GM18499 (cell line): ENCODE measurements around the gene DAZL.
"Not testable (repeated sequence)": the region's sequence is repeated elsewhere in the genome, so short reads cannot be mapped to it uniquely, and the experiment has no call there.

Experiments used
- ATAC-seq: cut with Tn5 transposase; IDR thresholded peaks from one replicate; pipeline ENCODE4 v1.9.1; 2021; ENCODE audit warnings: moderate number of reproducible peaks; ENCODE audit not compliant: insufficient read depth, unreplicated experiment

Gene DAZL, protein sequence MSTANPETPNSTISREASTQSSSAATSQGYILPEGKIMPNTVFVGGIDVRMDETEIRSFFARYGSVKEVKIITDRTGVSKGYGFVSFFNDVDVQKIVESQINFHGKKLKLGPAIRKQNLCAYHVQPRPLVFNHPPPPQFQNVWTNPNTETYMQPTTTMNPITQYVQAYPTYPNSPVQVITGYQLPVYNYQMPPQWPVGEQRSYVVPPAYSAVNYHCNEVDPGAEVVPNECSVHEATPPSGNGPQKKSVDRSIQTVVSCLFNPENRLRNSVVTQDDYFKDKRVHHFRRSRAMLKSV

GRCh38 chr3:16604887-16605602 is at the start of gene DAZL:
Gene DAZL (minus strand): TSS chr3:16605423. CDS start chr3:16605205, 218 bp downstream.
- no peak for ATAC-seq

- ATAC-seq, result no peak
Measured at GRCh38 chr3:16654976-16655375, 49.8 kb upstream of the DAZL start.

- ATAC-seq, result no peak
Measured at GRCh38 chr3:16653712-16654111, 48.5 kb upstream of the DAZL start.

GRCh38 chr3:16647668-16648067 is 42.4 kb upstream of the DAZL start:
- no peak for ATAC-seq

DNA sequence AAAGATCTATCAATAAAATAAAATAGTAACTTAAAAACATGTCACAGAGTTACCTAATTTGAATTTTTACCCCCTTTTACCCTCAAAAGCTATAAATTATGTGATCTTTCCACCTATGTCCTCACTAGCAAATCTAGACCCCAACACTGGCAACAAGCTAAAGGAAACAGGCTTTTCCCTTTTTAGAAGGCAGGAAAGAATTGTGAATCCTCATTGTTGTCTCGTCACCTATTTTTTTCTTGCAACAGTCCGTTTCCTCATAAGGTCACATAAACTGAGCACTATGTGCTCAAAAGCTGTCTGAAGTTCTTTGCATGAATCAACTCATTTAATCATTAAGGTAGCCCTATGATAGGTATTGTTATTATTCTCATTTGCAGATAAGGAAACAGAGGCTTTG is 34.6 kb upstream of the DAZL start:
- ATAC-seq, result no peak

GRCh38 chr3:16633948-16634347 is 28.7 kb upstream of the DAZL start:
- no peak for ATAC-seq

DNA sequence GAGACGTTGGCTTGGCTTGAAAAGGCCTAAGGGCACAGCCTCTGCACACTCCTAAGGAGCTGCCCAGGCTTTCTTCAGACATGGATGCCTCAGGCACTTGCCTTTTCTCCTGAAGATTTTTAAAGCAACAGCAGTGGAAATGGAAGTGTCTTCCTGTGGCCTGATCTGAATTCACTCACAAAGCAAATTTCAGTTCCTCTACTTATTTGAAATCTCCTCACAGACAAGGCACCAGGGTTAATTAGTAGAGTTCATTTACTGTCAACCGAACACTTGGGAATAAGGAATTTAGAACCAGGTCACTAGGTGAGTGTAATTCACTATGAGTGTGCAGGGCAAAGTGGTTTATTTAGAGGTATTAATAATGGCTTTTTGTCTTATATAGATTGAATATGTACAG is 27.2 kb upstream of the DAZL start:
- no peak for ATAC-seq

- ATAC-seq, result no peak
Measured at GRCh38 chr3:16618721-16619120, 13.5 kb upstream of the DAZL start.

GRCh38 chr3:16617155-16617554 is 11.9 kb upstream of the DAZL start:
- ATAC-seq, result not testable (repeated sequence)

GRCh38 chr3:16616083-16616482 is 10.9 kb upstream of the DAZL start:
- no peak for ATAC-seq

- ATAC-seq, result no peak
Measured at GRCh38 chr3:16614033-16615031, 9.1 kb upstream of the DAZL start.

DNA sequence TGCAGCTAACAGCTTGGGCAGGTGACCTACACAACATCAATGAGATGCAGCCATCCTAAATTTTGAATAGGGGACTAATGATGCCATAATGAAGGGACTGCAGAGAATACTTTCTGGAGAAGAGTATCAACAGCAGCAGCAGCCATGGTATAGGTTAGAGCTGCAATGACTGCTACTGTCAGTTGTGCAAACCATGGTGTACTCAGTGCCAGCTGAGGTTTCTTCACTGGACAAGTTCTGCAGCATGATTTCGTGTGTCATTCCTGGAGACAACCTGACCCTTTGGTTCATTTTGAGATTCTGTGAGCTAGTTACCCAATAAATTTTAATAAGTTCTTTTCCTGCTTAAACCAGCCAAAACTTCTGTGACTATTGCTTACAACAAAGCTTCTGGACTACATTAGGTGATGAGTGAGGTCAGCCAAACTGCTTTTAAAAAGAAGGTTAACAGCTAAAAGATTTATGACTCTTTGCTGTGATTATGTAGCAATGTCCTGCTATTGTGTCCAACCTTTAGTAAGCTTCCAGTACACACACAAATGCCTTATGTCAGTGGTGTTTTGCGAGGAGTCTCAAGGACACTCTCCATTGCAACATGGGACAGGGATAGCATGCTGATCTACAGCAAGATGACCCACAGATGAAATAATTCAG is 4.8 kb upstream of the DAZL start:
- no peak for ATAC-seq

DNA sequence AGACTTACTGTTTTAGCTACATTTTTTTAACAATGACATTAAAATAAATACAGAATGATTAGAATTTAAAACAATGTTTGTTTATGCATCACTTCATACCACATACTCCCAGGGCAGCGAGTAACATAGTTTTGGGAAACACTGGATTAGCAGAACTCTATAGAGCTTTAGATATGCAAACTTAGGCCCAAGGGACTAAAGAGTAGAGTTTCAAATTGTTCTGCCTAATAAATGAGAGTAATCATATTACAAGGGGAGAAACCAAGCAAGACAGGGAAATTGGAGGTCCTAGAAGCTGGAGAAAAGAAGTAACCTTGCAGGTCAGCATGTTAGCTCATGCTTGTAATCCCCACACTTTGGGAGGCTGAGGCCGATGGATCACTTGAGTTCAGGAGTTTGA is 3.6 kb upstream of the DAZL start:
- no peak for ATAC-seq

DNA sequence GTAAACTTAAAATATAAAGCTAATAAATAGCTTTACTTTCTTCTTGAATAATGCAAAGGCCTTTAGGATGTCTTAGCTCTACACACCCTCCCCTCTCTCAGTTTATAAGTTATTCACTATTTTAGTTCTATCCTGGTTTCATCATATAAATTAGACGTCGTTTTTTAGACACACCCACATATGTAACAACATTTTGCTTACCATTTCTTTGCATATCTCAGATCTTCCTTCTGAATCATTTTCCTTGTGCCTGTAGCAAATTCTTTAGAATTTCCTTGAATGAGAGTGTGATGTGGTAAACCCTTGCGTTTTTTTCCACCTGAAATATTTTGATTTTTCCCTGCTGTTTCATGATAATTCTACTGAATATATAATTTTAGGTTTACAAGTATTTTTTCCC is 2.5 kb upstream of the DAZL start:
- no peak for ATAC-seq

- no peak for ATAC-seq
Measured at GRCh38 chr3:16606398-16606797, 1.2 kb upstream of the DAZL start.

DNA sequence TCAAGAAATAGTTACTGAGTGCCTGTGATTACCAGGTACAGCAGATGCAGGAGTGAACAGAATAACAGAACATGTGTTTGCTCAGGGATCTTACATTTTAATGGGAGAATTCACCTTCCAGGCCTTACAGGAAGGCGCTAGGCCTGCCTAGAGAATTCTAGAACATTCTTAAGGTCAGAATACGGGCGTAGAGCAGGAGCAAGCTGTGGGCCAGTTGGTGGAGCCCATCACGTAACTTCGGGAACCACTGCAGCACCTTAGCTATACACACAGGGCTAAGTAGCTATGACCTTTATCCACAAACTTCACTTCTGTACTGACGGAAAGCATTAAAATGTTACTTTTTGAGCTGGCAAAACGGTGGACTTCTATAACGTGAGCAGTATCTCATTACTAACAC is 743 bp upstream of the DAZL start:
- no peak for ATAC-seq

- ATAC-seq, result no peak
Measured at GRCh38 chr3:16604433-16604832, 790 bp downstream of the DAZL start.

DNA sequence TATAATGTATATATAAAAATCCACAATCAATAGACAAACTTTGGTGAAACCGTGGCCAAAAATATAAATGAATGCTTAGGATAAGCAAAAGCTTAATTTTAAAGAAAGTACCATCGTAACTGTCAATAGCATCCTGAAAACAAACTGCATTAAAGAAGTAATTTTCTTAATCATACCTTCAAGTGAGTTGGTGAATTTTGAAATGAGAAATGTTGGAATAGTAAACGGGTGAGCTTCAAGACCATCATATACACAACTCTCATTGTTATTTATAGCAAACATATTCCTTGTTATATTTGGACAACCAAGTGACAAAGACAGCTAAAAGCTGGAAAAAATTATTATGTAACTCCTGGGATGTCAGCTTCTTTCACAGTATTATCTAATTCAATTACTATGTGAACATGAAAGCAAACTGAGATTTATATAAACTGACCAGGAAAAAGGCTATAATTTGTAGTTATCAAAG is 3.7 kb downstream of the DAZL start:
- no peak for ATAC-seq

DNA sequence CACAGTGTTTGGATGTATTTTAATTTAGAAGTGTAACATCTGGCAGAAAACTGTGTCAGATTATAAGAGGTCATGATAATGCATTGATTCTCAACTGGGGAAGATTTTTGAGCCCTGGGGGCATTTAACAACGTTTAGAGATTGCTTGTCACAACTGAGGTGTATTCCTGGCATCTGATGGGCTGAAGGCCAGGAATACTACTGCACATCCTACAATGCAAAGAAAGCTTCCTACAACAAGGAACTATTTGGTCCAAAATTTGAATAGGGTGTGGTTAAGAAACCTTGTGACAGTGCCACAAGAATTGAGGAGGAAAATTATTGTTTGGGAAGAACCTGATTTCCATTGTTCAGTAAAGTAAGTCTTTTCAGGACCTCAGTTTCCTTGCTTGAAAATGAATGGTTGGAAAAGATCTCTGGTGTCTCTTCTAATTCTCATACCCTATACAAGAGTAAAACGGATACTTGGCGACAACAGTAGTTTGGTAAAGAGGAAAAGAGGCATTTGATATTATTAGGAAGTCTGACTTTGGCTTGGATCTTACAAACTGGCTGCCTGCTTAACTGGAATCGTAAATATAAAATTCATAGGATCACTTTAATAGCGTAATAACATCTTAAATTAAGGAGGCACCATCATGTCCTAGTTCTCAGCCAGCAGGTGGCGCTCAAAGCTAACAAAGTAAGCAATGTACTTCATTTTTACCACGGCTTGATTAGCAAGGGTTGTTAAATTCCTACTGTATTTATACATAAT is 4.3 kb downstream of the DAZL start:
- ATAC-seq, result no peak
